Activated CD8-positive, alpha-beta memory T cell treated with anti-CD3 and anti-CD28 coated beads for 4 hours (primary cell): ENCODE measurements around the gene SLC22A6.

Experiments
- DNase-seq, 2 donors: peaks; one replicate each; pipeline ENCODE4 v3.0.0-alpha.2; 2020; ENCODE audit warnings: low read depth in 2 of 2

SLC22A6 gene

DNA sequence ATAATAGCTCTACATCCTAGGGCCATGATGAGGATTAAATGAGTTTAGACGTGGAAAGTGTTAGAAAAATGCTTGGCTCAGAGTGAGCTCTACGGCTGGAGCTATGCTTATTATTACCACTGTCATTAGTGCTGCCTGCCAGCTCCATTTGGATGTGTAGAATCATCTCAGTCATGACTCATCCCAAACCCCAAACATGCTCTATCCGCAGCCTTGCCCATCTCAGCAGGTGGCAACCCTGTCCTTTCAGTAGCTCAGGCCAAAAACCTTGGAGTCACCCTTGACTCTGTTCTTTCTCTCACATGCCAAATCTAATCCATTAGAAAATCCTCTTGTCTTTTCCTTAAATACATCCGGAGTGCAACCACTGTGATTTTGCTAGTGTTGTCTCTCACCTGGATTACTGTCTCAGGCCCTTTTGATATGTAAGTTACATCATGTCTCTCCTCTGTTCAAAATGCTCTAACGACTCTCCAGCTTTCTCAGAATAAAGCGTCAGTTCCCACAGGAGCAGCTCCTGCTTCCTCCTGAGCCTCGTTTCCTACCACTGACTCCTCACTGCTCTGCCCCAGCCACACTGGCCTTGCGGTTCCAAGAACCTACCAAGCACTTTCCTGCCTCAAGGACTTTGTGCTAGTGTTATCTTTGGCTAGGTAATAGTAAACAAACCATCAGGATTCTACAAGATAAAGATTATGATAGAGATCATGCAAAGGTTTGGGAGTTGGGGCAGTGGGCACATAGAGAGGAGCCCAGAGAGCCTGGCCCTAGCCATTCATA, 53.1 kb downstream of the SLC22A6 start:
- no peak for DNase-seq

DNA sequence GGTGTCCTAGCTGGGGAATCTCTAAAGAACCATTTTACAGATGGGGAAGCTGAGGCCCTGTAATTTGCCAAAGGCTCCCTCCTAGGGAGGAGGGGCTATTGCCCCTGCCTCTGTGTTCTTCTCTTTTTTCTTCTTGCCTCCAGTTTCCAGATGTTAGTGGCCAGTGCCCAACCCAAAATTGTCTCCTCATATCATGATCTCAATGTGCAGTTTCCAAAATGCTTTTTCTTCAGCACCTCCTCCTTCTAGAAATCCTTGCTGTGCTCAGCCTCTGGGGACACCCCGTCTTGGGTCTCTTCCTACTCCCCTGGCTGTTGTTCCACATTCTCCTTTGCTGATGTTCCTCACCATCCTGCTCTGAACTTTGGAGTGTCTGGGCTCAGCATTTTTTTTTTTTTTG, 54.1 kb downstream of the SLC22A6 start:
- DNase-seq = no peak

DNA sequence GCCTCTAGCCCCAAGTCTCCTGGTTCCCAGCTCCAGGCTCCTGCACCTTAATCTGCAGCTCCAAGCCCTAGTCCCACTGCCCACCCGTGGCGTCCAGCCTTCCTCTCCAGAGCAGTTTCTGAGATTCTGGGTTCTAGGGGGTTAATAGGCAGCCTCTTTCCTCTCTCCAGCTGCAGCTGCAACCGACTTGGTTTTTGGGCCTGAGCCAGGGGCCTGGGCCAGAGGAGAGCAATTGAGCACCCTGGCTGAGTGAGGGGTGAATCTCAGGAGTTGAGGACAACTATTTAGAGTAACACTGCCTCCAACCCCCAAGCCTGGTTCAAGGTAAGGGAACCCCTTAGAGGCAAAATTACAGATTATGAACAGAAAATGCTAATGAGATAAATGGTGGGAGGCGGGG, 54.6 kb downstream of the SLC22A6 start:
- DNase-seq = no peak

- no peak for DNase-seq
These were observed 56.8 kb downstream of the SLC22A6 start for GRCh38 chr11:62928011-62928410.

DNA sequence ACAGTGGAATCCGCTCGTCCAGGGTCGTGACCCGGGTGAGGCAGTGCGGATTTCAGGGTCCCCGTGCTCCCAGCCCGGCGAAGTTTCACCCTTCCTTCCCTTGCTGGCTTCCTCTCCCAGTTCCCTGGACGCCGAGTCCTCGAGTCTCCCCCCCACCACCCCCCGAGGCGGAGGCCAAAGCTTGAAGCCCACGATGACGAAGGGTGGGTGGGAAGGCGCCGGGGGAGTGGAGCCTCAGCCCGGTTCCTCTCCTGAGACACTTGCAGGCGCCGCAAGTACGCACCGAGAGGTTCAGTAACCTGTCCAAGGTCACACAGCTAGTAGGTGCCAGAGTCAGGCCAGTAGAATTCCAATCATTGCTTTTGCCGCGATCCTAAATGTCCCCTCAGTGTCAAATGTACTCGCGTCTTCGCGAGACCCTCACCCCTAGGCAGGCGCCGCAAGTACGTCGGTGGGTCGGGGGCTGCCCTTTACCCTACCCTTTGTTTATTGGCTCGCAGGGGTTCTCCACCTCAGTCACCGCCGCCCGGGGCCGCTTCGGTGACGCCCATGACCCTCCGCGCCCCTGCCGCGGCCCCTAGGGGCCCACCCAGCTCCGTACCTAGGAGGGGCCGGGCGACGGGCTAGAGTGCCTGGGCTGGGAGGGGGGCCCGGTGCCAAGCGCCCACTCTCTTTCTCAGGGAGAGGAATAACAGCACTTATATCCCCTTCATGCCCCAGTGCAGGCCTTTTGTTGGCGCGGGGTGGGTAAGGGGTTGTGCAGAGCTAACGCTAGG, 57.9 kb downstream of the SLC22A6 start:
- no peak for DNase-seq
